ENCODE data around the gene SLMAP. TPM values are rescaled to one million over a fixed set of nuclear protein-coding genes. Genes with fewer than 3 reads are reported as not detected.

Gene SLMAP
- polyA plus RNA-seq, 1 of the 3 experiments (the other 2 are of a cell fraction) = 10.5 TPM

DNA sequence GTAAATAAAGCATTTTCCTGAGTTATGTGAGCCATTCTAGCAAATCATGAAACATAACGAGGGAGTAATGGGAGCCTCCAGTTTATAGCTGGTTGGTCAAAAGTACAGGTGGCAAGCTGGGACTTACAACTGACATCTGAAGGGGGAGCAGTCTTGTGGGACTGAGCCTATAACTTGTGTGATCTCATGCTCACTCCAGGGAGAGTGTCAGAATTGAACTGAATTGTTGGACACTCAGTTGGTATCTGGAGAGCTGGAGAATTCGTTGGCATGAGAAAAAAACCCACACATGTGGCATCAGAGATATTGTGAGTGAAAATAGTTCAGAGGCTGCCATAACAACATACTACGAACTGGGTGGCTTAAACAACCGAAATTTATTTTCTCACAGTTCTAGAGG, 40.4 kb upstream of the SLMAP start:
- Histone ChIP-seq H3K79me2 (ENCODE audit: insufficient read depth) (no peaks in the 10 kb centered on the region), H3K9me2 (no peaks in the 10 kb centered on the region)
- POLR2A ChIA-PET = no interaction called here

DNA sequence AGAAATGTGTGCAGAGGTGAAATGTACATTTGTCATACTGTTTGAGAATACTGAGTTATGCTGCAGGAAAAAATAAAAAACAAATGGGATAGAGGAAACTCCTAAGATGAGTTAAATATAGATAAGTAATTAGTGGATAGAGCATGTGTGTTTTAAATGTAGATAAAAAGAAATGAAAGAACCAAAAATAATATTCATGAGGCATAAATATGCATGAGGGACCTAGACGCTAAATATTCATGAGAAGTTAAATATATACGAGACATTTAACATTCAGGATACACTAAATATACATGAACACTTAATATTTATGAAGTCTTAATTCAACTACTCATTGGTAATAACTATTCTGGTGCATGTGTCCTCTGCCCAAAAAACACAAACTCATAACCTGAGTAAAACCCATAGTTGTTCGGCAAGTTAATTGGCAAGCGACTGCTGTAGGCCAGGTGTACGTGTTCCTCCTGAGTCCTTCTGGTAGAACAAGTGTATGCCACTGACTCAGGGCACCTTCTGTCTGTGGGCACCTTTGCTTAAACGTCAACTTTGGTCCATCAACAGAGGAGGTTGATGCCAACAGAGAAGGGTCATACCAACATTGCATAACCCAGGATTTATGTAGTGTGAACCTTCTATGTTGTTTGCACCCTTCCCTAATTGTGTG, 38.8 kb upstream of the SLMAP start:
- Histone ChIP-seq H3F3A (replicated peaks; ENCODE audit: insufficient read depth) (no peaks in the 10 kb centered on the region), H2AFZ (ENCODE audit: low read depth) (no peak overlapping the region), H3K27ac (ENCODE audit: low read depth in 2 of 2, low read length in 1 of 2) (no peak overlapping the region), H4K20me1 (ENCODE audit: insufficient read depth) (no peaks in the 10 kb centered on the region), H3K4me1 (ENCODE audit: control insufficient read depth in 1 of 2, insufficient read depth in 2 of 2, low read depth in 1 of 2, low read length in 1 of 2) (no peaks in the 10 kb centered on the region), H3K9me3 (no peaks in the 10 kb centered on the region), H3K4me2 (no peak overlapping the region), H3K9ac (no peak overlapping the region), H3K4me3 (ENCODE audit: low read depth in 2 of 2, low read length in 1 of 2) (no peak overlapping the region), H3K79me2 (ENCODE audit: insufficient read depth) (no peaks in the 10 kb centered on the region), H3K9me2 (no peaks in the 10 kb centered on the region), H3K27me3 (ENCODE audit: insufficient read depth) (no peaks in the 10 kb centered on the region), H3K36me3 (replicated peaks in 1 of 2; ENCODE audit: control insufficient read depth in 1 of 2, insufficient read depth in 2 of 2, low read length in 1 of 2) (no peaks in the 10 kb centered on the region)
- WGBS (ENCODE audit: low lambda C conversion rate) = 88% methylated on average over 6 of the region's 6 CpGs
- TF ChIP-seq EZH2phosphoT487 (IDR thresholded peaks at IDR 0.05; ENCODE audit: borderline replicate concordance, low read depth) = no peak
- TF ChIP-seq, protein P1, sequence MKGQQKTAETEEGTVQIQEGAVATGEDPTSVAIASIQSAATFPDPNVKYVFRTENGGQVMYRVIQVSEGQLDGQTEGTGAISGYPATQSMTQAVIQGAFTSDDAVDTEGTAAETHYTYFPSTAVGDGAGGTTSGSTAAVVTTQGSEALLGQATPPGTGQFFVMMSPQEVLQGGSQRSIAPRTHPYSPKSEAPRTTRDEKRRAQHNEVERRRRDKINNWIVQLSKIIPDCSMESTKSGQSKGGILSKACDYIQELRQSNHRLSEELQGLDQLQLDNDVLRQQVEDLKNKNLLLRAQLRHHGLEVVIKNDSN (IDR thresholded peaks at IDR 0.05; ENCODE audit: borderline replicate concordance, low read depth) = no peak
- TF ChIP-seq TEAD4 (IDR thresholded peaks at IDR 0.05; ENCODE audit: borderline replicate concordance, insufficient read depth) = no peak
- TF ChIP-seq RCOR1 (IDR thresholded peaks at IDR 0.05; ENCODE audit: low read length) = no peak
- TF ChIP-seq POLR2AphosphoS5 (IDR thresholded peaks at IDR 0.05; ENCODE audit: low read depth, low read length) = no peak
- no peak for TF ChIP-seq RAD21 (IDR thresholded peaks at IDR 0.05; ENCODE audit: low read length)
- no peak for TF ChIP-seq TAF1 (IDR thresholded peaks at IDR 0.05; ENCODE audit: borderline replicate concordance, low read depth, low read length)
- TF ChIP-seq SIN3A (IDR thresholded peaks at IDR 0.05; ENCODE audit: borderline replicate concordance, low read depth, low read length) = no peak
- CTCF ChIA-PET = no interaction called here
- POLR2A ChIA-PET = no interaction called here
- no peak for DNase-seq

More for the DNA sequence above, 40.4 kb upstream of the SLMAP start:
- no peaks in the 10 kb centered on the region for H3K9me3 ChIP-seq
- H3K4me2 ChIP-seq = no peak overlapping the region
- no peaks in the 10 kb centered on the region for H3K36me3 ChIP-seq (replicated peaks in 1 of 2; ENCODE audit: control insufficient read depth in 1 of 2, insufficient read depth in 2 of 2, low read length in 1 of 2)
- no peaks in the 10 kb centered on the region for H3K4me1 ChIP-seq (ENCODE audit: control insufficient read depth in 1 of 2, insufficient read depth in 2 of 2, low read depth in 1 of 2, low read length in 1 of 2)
- H3K27ac ChIP-seq (ENCODE audit: low read depth in 2 of 2, low read length in 1 of 2) = no peak overlapping the region
- no peak overlapping the region for H3K9ac ChIP-seq
- no peaks in the 10 kb centered on the region for H3K27me3 ChIP-seq (ENCODE audit: insufficient read depth)
- TF ChIP-seq, protein P2, sequence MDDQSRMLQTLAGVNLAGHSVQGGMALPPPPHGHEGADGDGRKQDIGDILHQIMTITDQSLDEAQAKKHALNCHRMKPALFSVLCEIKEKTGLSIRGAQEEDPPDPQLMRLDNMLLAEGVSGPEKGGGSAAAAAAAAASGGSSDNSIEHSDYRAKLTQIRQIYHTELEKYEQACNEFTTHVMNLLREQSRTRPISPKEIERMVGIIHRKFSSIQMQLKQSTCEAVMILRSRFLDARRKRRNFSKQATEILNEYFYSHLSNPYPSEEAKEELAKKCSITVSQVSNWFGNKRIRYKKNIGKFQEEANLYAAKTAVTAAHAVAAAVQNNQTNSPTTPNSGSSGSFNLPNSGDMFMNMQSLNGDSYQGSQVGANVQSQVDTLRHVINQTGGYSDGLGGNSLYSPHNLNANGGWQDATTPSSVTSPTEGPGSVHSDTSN (IDR thresholded peaks at IDR 0.05) = no peak
- TF ChIP-seq SIN3A (IDR thresholded peaks at IDR 0.05; ENCODE audit: borderline replicate concordance, low read depth, low read length) (no peak), MEF2A (IDR thresholded peaks at IDR 0.05; ENCODE audit: borderline replicate concordance, low read depth) (no peak), TAF1 (IDR thresholded peaks at IDR 0.05; ENCODE audit: borderline replicate concordance, low read depth, low read length) (no peak), SMC3 (IDR thresholded peaks at IDR 0.05; ENCODE audit: low read depth, low read length) (no peak), YY1 (IDR thresholded peaks at IDR 0.05; ENCODE audit: low read depth) (no peak), RFX5 (IDR thresholded peaks at IDR 0.05; ENCODE audit: low read length) (no peak)
- TF ChIP-seq, protein P3, sequence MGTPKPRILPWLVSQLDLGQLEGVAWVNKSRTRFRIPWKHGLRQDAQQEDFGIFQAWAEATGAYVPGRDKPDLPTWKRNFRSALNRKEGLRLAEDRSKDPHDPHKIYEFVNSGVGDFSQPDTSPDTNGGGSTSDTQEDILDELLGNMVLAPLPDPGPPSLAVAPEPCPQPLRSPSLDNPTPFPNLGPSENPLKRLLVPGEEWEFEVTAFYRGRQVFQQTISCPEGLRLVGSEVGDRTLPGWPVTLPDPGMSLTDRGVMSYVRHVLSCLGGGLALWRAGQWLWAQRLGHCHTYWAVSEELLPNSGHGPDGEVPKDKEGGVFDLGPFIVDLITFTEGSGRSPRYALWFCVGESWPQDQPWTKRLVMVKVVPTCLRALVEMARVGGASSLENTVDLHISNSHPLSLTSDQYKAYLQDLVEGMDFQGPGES (IDR thresholded peaks at IDR 0.05; ENCODE audit: low read depth, low read length) = no peak
- CTCF ChIA-PET = no interaction called here
- no peak for DNase-seq
- no peaks in the 10 kb centered on the region for H4K20me1 ChIP-seq (ENCODE audit: insufficient read depth)
- no peak overlapping the region for H3K4me3 ChIP-seq (ENCODE audit: low read depth in 2 of 2, low read length in 1 of 2)
- no peaks in the 10 kb centered on the region for H3F3A ChIP-seq (replicated peaks; ENCODE audit: insufficient read depth)
- 74% methylated on average over 4 of the region's 4 CpGs for WGBS (ENCODE audit: low lambda C conversion rate)
- no peak overlapping the region for H2AFZ ChIP-seq (ENCODE audit: low read depth)

Data from SK-N-SH (cell line).